Measurements from ENCODE around the gene CETP.
A peak's percentile ranks its signal among the peaks of the same experiment; 100 is the strongest.

Gene CETP

GRCh38 chr16:57016301-57016700 is 54.6 kb downstream of the CETP start:
- DNase-seq (ENCODE audit: low read depth), result no peak

GRCh38 chr16:57016831-57017230 is 55.1 kb downstream of the CETP start:
- no peak overlapping the region for H3K4me3 ChIP-seq (ENCODE audit: low read length)
- DNase-seq (ENCODE audit: low read depth), result no peak
- no peak for TF ChIP-seq CTCF (IDR thresholded peaks at IDR 0.05; ENCODE audit: insufficient read depth, low read depth, low read length, missing control alignments)

More at GRCh38 chr16:57016301-57016700, 54.6 kb downstream of the CETP start:
- no peak for TF ChIP-seq CTCF (IDR thresholded peaks at IDR 0.05; ENCODE audit: insufficient read depth, low read depth, low read length, missing control alignments)
- no peak overlapping the region for H3K4me3 ChIP-seq (ENCODE audit: low read length)

- no peak overlapping the region for H3K4me3 ChIP-seq (ENCODE audit: low read length)
- peak; percentile 45 for DNase-seq (ENCODE audit: low read depth)
- no peak for TF ChIP-seq CTCF (IDR thresholded peaks at IDR 0.05; ENCODE audit: insufficient read depth, low read depth, low read length, missing control alignments)
Measured at GRCh38 chr16:57017251-57017650, 55.5 kb downstream of the CETP start.

GRCh38 chr16:57019746-57020145 is 58.0 kb downstream of the CETP start:
- no peak for TF ChIP-seq CTCF (IDR thresholded peaks at IDR 0.05; ENCODE audit: insufficient read depth, low read depth, low read length, missing control alignments)
- H3K4me3 ChIP-seq (ENCODE audit: low read length), result no peak overlapping the region
- no peak for DNase-seq (ENCODE audit: low read depth)

- DNase-seq (ENCODE audit: low read depth), result no peak
- no peak for TF ChIP-seq CTCF (IDR thresholded peaks at IDR 0.05; ENCODE audit: insufficient read depth, low read depth, low read length, missing control alignments)
- no peak overlapping the region for H3K4me3 ChIP-seq (ENCODE audit: low read length)
Measured at GRCh38 chr16:57020651-57021050, 58.9 kb downstream of the CETP start.

- TF ChIP-seq CTCF (IDR thresholded peaks at IDR 0.05; ENCODE audit: insufficient read depth, low read depth, low read length, missing control alignments), result no peak
- DNase-seq (ENCODE audit: low read depth), result no peak
- H3K4me3 ChIP-seq (ENCODE audit: low read length), result no peak overlapping the region
Measured at GRCh38 chr16:57021757-57022156, 60.0 kb downstream of the CETP start.

GRCh38 chr16:57022445-57022844 is 60.7 kb downstream of the CETP start:
- no peak for TF ChIP-seq CTCF (IDR thresholded peaks at IDR 0.05; ENCODE audit: insufficient read depth, low read depth, low read length, missing control alignments)
- H3K4me3 ChIP-seq (ENCODE audit: low read length), result no peak overlapping the region
- DNase-seq (ENCODE audit: low read depth), result no peak
